Endodermal cell (in vitro differentiated cells): ENCODE data around the gene S100A16. TPM values are rescaled to one million over a fixed set of nuclear protein-coding genes. Genes with fewer than 3 reads are reported as not detected.

Experiments used
- DNase-seq: peaks from one replicate; pipeline ENCODE4 v3.0.0-alpha.2; 2017
- H3K27ac ChIP-seq: 2 replicates; pipeline ENCODE4 v1.5.1; 2013; ENCODE audit warnings: mild to moderate bottlenecking, low read depth, low read length, moderate library complexity
- H3K27me3 ChIP-seq: 2 replicates; pipeline ENCODE4 v1.6.1; 2013; ENCODE audit warnings: mild to moderate bottlenecking, low read length, moderate library complexity; ENCODE audit not compliant: insufficient read depth, control insufficient read depth, poor library complexity, severe bottlenecking
- H3K36me3 ChIP-seq: 2 replicates; pipeline ENCODE4 v1.7.0; 2013; ENCODE audit warnings: mild to moderate bottlenecking, low read length, moderate library complexity; ENCODE audit not compliant: control insufficient read depth, insufficient read depth
- H3K4me1 ChIP-seq: one replicate; pipeline ENCODE4 v1.7.0; 2013; ENCODE audit warnings: low read length; ENCODE audit not compliant: control insufficient read depth, insufficient read depth
- H3K4me3 ChIP-seq: 2 replicates; pipeline ENCODE4 v1.5.1; 2013; ENCODE audit warnings: mild to moderate bottlenecking, low read length, moderate library complexity
- H3K9ac ChIP-seq: 2 replicates; pipeline ENCODE4 v1.6.1; 2013; ENCODE audit warnings: mild to moderate bottlenecking, low read length, moderate library complexity; ENCODE audit not compliant: poor library complexity, severe bottlenecking; ENCODE audit errors: extremely low read depth
- H3K9me3 ChIP-seq: 2 replicates; pipeline ENCODE4 v1.6.1; 2013; ENCODE audit warnings: mild to moderate bottlenecking, low read length, moderate library complexity; ENCODE audit not compliant: control insufficient read depth
- H3K27ac Mint-ChIP-seq: 2 replicates; pipeline ENCODE4 v1.8.0; 2020; ENCODE audit warnings: mixed read lengths
- H3K27me3 Mint-ChIP-seq: 2 replicates; pipeline ENCODE4 v1.8.0; 2021; ENCODE audit warnings: mild to moderate bottlenecking, mixed read lengths; ENCODE audit not compliant: insufficient read depth
- H3K36me3 Mint-ChIP-seq: 2 replicates; pipeline ENCODE4 v1.8.0; 2020; ENCODE audit warnings: low read depth, mixed read lengths
- H3K4me1 Mint-ChIP-seq: 2 replicates; pipeline ENCODE4 v1.8.0; 2020; ENCODE audit warnings: mixed read lengths
- H3K4me3 Mint-ChIP-seq: 2 replicates; pipeline ENCODE4 v1.8.0; 2020; ENCODE audit warnings: mild to moderate bottlenecking, moderate library complexity, mixed read lengths
- H3K9me3 Mint-ChIP-seq: 2 replicates; pipeline ENCODE4 v1.8.0; 2020; ENCODE audit warnings: mild to moderate bottlenecking, mixed read lengths
- CTCF ChIP-seq: fragments of 200-600 bp; sonication (generic); conservative IDR thresholded peaks from 2 replicates; pipeline ENCODE4 v1.5.0; 2021; ENCODE audit warnings: antibody characterized with exemption, mild to moderate bottlenecking
- WGBS, 2 experiments: methylation state at CpG; one replicate each; pipeline versions ENCODE4 v1.1.5 to v1.1.7; 2013; ENCODE audit warnings: missing lambda C conversion rate in 2 of 2, mixed read lengths in 1 of 2; ENCODE audit not compliant: insufficient coverage in 1 of 2, insufficient read length in 1 of 2; 5-methylcytosine and 5-hydroxymethylcytosine counted together
- total RNA-seq, 2 donors: library from RNA; stranded (reverse); fragmentation: NEBNext Ultra II Directional in 1 of 2; extraction: Animal tissue kit (Norgen Biotek cat#: 25700) in 1 of 2; gene quantifications; 2 replicates in 1 of 2; 3 replicates in 1 of 2; pipeline ENCODE4 v1.2.1, GENCODE V29; 2021

The S100A16 gene
- total RNA-seq, 2 donors from 2014 or later: 149 to 152 TPM

DNA sequence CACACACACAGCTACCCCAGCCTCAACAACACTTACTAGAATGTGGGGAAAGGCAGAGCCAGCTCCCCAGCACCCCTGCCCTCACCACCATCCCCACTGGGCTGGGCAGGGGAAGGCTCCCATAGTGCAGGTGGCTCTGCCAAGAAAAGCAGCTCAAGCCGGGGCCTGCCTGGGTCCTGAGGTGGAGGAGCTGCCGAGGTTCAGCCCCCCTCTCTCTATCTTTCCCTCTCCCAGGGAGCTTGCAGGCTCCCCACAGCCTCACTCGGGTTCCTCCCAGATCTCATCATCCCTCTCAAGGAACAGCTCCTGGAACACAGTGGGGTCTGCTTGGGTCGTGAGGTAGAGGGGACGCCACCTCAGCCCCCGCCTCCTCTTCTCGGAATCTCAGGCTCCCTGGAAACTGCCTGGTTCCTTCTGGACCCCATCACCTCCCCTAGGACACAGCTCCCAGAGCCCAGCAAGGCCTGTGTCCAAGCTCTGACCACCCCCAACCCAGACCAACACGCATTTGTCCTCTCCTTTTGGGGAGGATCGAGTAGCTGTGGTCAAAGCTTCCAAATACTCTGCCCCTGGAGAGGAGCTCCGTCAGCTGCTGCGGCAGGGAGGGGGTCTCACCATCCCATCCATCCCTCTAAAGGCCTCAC lies 704 bp downstream of the S100A16 start:
- peaks cover 17% of the 10 kb centered on the region for H3K36me3 ChIP-seq
- TF ChIP-seq CTCF: no peak
- H3K27me3 ChIP-seq: no peaks in the 10 kb centered on the region
- no peak overlapping the region for H3K27ac ChIP-seq
- WGBS, 2 experiments: 57 to 60% methylated on average over 2 to 11 of the region's 11 CpGs
- Mint-ChIP-seq H3K36me3 (peaks cover 10% of the 10 kb centered on the region), H3K4me3 (peak overlapping the region; percentile 79), H3K4me1 (peaks cover 65% of the 10 kb centered on the region), H3K27me3 (peaks cover 2% of the 10 kb centered on the region), H3K9me3 (no peaks in the 10 kb centered on the region), H3K27ac (peak overlapping the region; percentile 84)
- peak overlapping the region; percentile 70 for H3K9ac ChIP-seq
- peak overlapping the region; percentile 97 for H3K4me3 ChIP-seq
- H3K4me1 ChIP-seq: peaks cover 3% of the 10 kb centered on the region
- H3K9me3 ChIP-seq: no peaks in the 10 kb centered on the region
- DNase-seq: peak; percentile 59

DNA sequence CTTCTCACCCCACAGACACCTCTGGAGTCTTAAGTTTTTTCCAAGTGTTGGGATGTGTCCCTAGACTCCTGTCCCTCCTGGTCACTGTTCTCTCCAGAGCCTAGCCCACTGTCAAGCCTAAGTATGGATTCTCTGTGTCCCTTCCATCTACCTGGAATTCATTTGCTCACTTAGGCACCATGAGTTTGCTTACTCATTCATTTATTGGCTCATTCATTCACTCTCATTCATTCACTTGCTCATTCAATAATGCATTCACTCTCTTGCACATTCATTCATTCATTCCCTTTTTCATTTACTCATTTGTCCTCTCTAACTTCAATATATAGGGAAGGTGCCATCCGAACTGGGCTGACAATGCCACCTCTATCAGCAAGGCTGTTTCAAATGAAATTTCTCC lies 1.6 kb downstream of the S100A16 start:
- Histone ChIP-seq H3K4me1 (peaks cover 3% of the 10 kb centered on the region), H3K9me3 (no peaks in the 10 kb centered on the region), H3K27me3 (no peaks in the 10 kb centered on the region), H3K27ac (no peak overlapping the region), H3K36me3 (peaks cover 26% of the 10 kb centered on the region), H3K4me3 (peak overlapping the region; percentile 97), H3K9ac (peak overlapping the region; percentile 70)
- TF ChIP-seq CTCF: no peak
- no peak for DNase-seq
- peaks cover 2% of the 10 kb centered on the region for H3K27me3 Mint-ChIP-seq
- 67 to 100% methylated on average over 1 of the region's 1 CpG for WGBS, 2 experiments
- peak overlapping the region; percentile 79 for H3K4me3 Mint-ChIP-seq
- H3K36me3 Mint-ChIP-seq: peaks cover 19% of the 10 kb centered on the region
- H3K4me1 Mint-ChIP-seq: peaks cover 59% of the 10 kb centered on the region
- H3K9me3 Mint-ChIP-seq: no peaks in the 10 kb centered on the region
- H3K27ac Mint-ChIP-seq: no peak overlapping the region

DNA sequence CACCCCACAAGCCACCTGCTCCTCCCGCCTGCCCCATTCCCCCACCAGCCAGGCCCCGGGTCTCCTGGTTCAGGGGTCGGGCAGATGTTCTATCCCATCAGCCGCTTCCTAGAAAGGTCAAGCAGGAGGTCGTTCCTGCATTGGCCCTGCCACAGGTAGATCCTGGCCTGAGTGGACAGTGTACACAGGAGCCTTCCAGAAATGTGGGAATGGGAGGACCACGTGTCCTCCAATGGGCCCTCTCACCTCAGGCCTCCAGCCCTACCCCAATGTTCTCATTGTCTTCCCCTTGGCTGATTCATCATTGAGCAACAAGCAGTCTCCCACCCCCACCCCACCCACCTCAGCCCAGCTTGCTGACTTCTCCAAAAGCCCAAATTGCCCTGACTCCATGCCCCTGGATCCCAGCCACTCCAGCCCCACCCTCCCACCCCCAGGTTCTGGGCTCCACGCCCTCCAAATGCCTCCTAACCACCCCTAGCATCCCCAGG lies 2.1 kb downstream of the S100A16 start:
- Histone ChIP-seq H3K36me3 (peaks cover 30% of the 10 kb centered on the region), H3K4me3 (peak overlapping the region; percentile 97), H3K27me3 (no peaks in the 10 kb centered on the region), H3K27ac (no peak overlapping the region), H3K9me3 (no peaks in the 10 kb centered on the region), H3K4me1 (peaks cover 3% of the 10 kb centered on the region), H3K9ac (no peak overlapping the region)
- peak overlapping the region; percentile 79 for H3K4me3 Mint-ChIP-seq
- WGBS, 2 experiments: 83 to 90% methylated on average over 1 to 7 of the region's 7 CpGs
- H3K9me3 Mint-ChIP-seq: no peaks in the 10 kb centered on the region
- no peak overlapping the region for H3K27ac Mint-ChIP-seq
- H3K4me1 Mint-ChIP-seq: peaks cover 54% of the 10 kb centered on the region
- H3K27me3 Mint-ChIP-seq: peaks cover 2% of the 10 kb centered on the region
- no peak for DNase-seq
- peaks cover 19% of the 10 kb centered on the region for H3K36me3 Mint-ChIP-seq
- no peak for TF ChIP-seq CTCF
